Tibial nerve (tissue), 4 donors: ENCODE measurements around the gene KLHL25. TPM values are rescaled to one million over a fixed set of nuclear protein-coding genes. Genes with fewer than 3 reads are reported as not detected.

Experiments used
- DNase-seq, 2 donors: peaks; one replicate each; pipeline ENCODE4 v3.0.0-alpha.2; 2019; ENCODE audit warnings: low spot score in 2 of 2
- H3K27ac ChIP-seq, 4 donors: fragments of 200-600 bp; sonication (generic) in 3 of 4; one replicate each; pipeline ENCODE4 v1.5.1; 2017 to 2019; ENCODE audit warnings: mild to moderate bottlenecking in 1 of 4
- H3K27me3 ChIP-seq, 2 donors: fragments of 200-600 bp; sonication (generic) in 1 of 2; one replicate each; pipeline versions ENCODE4 v1.5.1 to v1.6.0; 2017 to 2019
- H3K36me3 ChIP-seq, 3 donors: fragments of 200-600 bp; sonication (generic); one replicate each; pipeline ENCODE4 v1.5.1; 2018 to 2019
- H3K4me1 ChIP-seq, 4 donors: fragments of 200-600 bp; sonication (generic) in 3 of 4; one replicate each; pipeline ENCODE4 v1.5.1; 2017 to 2019
- H3K4me3 ChIP-seq, 4 donors: fragments of 200-600 bp; sonication (generic) in 3 of 4; one replicate each; pipeline ENCODE4 v1.5.1; 2017 to 2019; ENCODE audit warnings: mild to moderate bottlenecking in 1 of 4, moderate library complexity in 1 of 4
- H3K9me3 ChIP-seq, 4 donors: fragments of 200-600 bp; sonication (generic) in 3 of 4; one replicate each; pipeline ENCODE4 v1.5.1; 2017 to 2019
- EP300 ChIP-seq, 2 donors: sonication (generic); formaldehyde crosslinking; IDR thresholded peaks; one replicate each; pipeline ENCODE4 v1.6.1; 2017; ENCODE audit warnings: antibody characterized with exemption in 2 of 2, mild to moderate bottlenecking in 1 of 2
- POLR2A ChIP-seq, 2 donors: fragments of 450-650 bp; IDR thresholded peaks; one replicate each; pipeline ENCODE4 v1.6.1; 2017; ENCODE audit warnings: antibody characterized with exemption in 2 of 2, mild to moderate bottlenecking in 2 of 2, moderate library complexity in 2 of 2
- WGBS, 2 donors: methylation state at CpG; one replicate each; pipeline ENCODE4 v1.1.5; 2018; 5-methylcytosine and 5-hydroxymethylcytosine counted together
- total RNA-seq, 4 donors: library from RNA; depleted of rRNA; stranded (reverse); fragments of >200 nt; gene quantifications; one replicate each; pipeline ENCODE4 v1.1.0, GENCODE V29; 2016
- TF ChIP-seq, protein P1 (sequence below), 5 experiments: fragments of 200-600 bp in 3 of 5; fragments of 450-650 bp in 2 of 5; sonication (generic) in 3 of 5; IDR thresholded peaks; one replicate each; pipeline ENCODE4 v1.5.1; 2016 to 2019; ENCODE audit warnings: antibody characterized with exemption in 5 of 5, mild to moderate bottlenecking in 3 of 5, moderate library complexity in 2 of 5

The KLHL25 gene
- 10 to 100 TPM in 3 of 4 donors, 1 to 10 TPM in 1; 8.4 to 34.2 (median 12.6) TPM for total RNA-seq

DNA sequence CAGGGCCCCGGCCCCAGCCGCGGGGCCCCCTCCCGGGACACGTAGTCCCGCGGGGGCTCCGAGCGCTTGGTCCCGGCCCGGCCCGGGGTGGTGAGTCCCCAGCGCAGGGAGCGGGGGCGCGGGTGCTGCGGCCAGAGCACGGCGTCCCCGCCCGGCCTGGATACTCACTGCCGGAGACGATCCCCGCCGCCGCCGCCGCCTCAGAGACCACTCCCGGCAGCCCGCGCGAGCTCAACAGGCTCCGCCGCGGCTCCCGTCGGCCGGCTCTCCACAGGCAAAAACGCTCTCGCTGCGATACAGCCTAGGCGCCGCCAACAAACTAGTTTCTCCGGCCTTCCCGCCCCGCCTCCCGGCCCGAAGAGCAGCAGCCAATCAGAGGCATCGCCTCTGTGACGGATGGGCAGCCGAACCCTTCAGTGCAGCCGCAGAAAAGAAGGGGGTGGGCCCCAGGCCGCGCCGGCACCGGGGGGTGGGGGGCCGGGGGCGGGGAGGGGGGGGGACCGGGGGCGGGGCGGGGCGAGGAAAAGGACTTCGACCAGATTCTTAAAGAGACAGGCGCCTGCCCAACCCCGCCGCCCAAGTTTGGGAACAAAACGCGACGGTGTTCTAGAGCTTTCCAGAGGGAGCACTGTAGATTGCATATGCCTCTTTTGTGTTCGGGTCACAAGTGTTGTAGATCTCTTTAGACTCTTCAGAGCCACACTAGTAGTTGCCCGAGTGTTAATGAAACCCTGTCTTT lies at the start of gene KLHL25:
Gene KLHL25, minus strand, starts transcription at position 328 of the 739 bp plus-strand sequence. CDS start 25,115 bp downstream, outside the sequence.
- no peaks in the 10 kb centered on the region for H3K27me3 ChIP-seq
- peak within 1 kb of the TSS; percentile 74 to 100 (median 91) for H3K4me3 ChIP-seq
- WGBS, 2 donors, result 1 to 3% methylated on average over 21 to 66 of the region's 71 CpGs
- peaks cover 0 to 34% (median 16%) of the 10 kb centered on the region in 4 donors for H3K4me1 ChIP-seq
- peak; percentile 89 for DNase-seq
- H3K27ac ChIP-seq, result peak within 1 kb of the TSS; percentile 83 to 92 (median 88)
- H3K36me3 ChIP-seq, result no peaks in the 10 kb centered on the region
- H3K9me3 ChIP-seq, result no peaks in the 10 kb centered on the region
- TF ChIP-seq, protein P1, sequence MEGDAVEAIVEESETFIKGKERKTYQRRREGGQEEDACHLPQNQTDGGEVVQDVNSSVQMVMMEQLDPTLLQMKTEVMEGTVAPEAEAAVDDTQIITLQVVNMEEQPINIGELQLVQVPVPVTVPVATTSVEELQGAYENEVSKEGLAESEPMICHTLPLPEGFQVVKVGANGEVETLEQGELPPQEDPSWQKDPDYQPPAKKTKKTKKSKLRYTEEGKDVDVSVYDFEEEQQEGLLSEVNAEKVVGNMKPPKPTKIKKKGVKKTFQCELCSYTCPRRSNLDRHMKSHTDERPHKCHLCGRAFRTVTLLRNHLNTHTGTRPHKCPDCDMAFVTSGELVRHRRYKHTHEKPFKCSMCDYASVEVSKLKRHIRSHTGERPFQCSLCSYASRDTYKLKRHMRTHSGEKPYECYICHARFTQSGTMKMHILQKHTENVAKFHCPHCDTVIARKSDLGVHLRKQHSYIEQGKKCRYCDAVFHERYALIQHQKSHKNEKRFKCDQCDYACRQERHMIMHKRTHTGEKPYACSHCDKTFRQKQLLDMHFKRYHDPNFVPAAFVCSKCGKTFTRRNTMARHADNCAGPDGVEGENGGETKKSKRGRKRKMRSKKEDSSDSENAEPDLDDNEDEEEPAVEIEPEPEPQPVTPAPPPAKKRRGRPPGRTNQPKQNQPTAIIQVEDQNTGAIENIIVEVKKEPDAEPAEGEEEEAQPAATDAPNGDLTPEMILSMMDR (IDR thresholded peaks at IDR 0.05), result peak in 2 of 5 experiments; percentile 12 to 42
- TF ChIP-seq EP300 (IDR thresholded peaks at IDR 0.05) (peak in 1 of 2 donors; percentile 89), POLR2A (IDR thresholded peaks at IDR 0.05) (peak; percentile 74 to 92)

DNA sequence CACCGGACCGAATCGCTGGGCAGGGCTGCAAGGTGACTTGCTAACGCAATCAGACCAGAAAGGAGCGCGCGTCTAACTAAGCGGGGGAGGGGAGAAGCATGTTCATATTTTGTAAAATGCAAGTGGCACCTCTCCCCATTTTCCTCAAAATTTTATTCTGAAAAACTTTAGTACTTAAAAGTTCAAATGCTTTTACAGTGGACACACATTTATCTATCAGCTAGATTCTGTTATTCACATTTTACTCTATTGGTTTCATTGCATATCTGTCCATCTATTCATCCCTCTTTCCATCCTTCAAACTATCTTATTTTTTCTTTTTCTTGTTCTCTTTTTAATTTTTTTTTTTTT lies 46.1 kb upstream of the KLHL25 start:
- peak overlapping the region in 3 of 4 donors; percentile 32 to 44 (median 41) for H3K4me3 ChIP-seq
- no peak overlapping the region for H3K27ac ChIP-seq
- 1 to 3% methylated on average over 8 of the region's 8 CpGs for WGBS, 2 donors
- no peaks in the 10 kb centered on the region for H3K9me3 ChIP-seq
- no peaks in the 10 kb centered on the region for H3K36me3 ChIP-seq
- TF ChIP-seq, protein P1 (IDR thresholded peaks at IDR 0.05), result no peak
- TF ChIP-seq POLR2A (IDR thresholded peaks at IDR 0.05), result no peak
- no peak for TF ChIP-seq EP300 (IDR thresholded peaks at IDR 0.05)
- no peak for DNase-seq
- no peaks in the 10 kb centered on the region for H3K27me3 ChIP-seq
- H3K4me1 ChIP-seq, result peaks cover 0 to 11% (median 5%) of the 10 kb centered on the region in 4 donors

GRCh38 chr15:85840079-85840801 lies 45.5 kb upstream of the KLHL25 start:
- DNase-seq, result peak; percentile 65 to 67

DNA sequence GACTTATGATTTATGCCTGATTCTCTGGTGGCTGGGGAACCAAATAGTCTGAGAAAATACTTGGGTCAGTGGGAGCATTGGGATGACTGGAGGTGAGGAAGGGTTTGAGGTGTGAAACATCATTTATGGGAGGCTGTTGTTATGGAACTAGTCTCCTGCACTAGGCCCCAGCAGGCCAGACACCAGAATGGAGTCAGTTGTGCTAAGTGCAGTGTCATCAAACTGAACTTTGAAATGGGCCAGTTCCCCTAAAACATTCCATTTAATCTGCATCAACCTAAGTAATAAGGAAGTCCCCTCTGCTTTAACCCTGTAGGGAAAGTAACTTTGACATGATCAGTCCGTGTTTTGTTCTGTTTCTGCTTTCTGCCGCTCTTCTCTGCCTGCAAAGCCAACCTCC lies 44.9 kb upstream of the KLHL25 start:
- no peak overlapping the region for H3K4me3 ChIP-seq
- TF ChIP-seq, protein P1 (IDR thresholded peaks at IDR 0.05), result no peak
- TF ChIP-seq EP300 (IDR thresholded peaks at IDR 0.05), result no peak
- TF ChIP-seq POLR2A (IDR thresholded peaks at IDR 0.05), result no peak
- 71 to 86% methylated on average over 2 of the region's 2 CpGs for WGBS, 2 donors
- H3K27ac ChIP-seq, result no peak overlapping the region
- peaks cover 0 to 11% (median 5%) of the 10 kb centered on the region in 4 donors for H3K4me1 ChIP-seq
- H3K36me3 ChIP-seq, result no peaks in the 10 kb centered on the region
- no peaks in the 10 kb centered on the region for H3K27me3 ChIP-seq
- H3K9me3 ChIP-seq, result no peaks in the 10 kb centered on the region
- no peak for DNase-seq

More at GRCh38 chr15:85840079-85840801, 45.5 kb upstream of the KLHL25 start:
- TF ChIP-seq POLR2A (IDR thresholded peaks at IDR 0.05) (no peak), EP300 (IDR thresholded peaks at IDR 0.05) (peak in 1 of 2 donors; percentile 46)
- TF ChIP-seq, protein P1 (IDR thresholded peaks at IDR 0.05), result peak; percentile 88 to 96 (median 92)
- no peaks in the 10 kb centered on the region for H3K36me3 ChIP-seq
- H3K4me1 ChIP-seq, result peaks cover 0 to 11% (median 5%) of the 10 kb centered on the region in 4 donors
- no peaks in the 10 kb centered on the region for H3K27me3 ChIP-seq
- 10 to 11% methylated on average over 20 to 21 of the region's 32 CpGs for WGBS, 2 donors
- peak overlapping the region in 3 of 4 donors; percentile 32 to 44 (median 41) for H3K4me3 ChIP-seq
- H3K27ac ChIP-seq, result peak overlapping the region in 1 of 4 donors; percentile 38
- no peaks in the 10 kb centered on the region for H3K9me3 ChIP-seq
